Eye (tissue), 1 donor: ENCODE measurements around the gene COIL.
"Not testable (repeated sequence)": the region's sequence is repeated elsewhere in the genome, so short reads cannot be mapped to it uniquely, and the experiment has no call there.

ENCODE experiments used
- DNase-seq: peaks from one replicate; pipeline ENCODE4 v3.0.0-alpha.2; 2015

The COIL gene

GRCh38 chr17:56978441-56979090 lies 17.7 kb upstream of the COIL start:
- DNase-seq: no peak

- peak; percentile 88 for DNase-seq
These were observed 17.0 kb upstream of the COIL start, which contains the start of gene SCPEP1 for GRCh38 chr17:56977673-56978395. TSS of gene SCPEP1 (plus strand) at chr17:56978131. CDS start at chr17:56978160, 29 bp downstream.

- DNase-seq: peak; percentile 14
These were observed 16.2 kb upstream of the COIL start for GRCh38 chr17:56976941-56977608.

- no peak for DNase-seq
These were observed 14.8 kb upstream of the COIL start for GRCh38 chr17:56975656-56976055.

- no peak for DNase-seq
These were observed 13.2 kb upstream of the COIL start for GRCh38 chr17:56974055-56974454.

- no peak for DNase-seq
These were observed 12.7 kb upstream of the COIL start for GRCh38 chr17:56973520-56973919.

- no peak for DNase-seq
These were observed 11.4 kb upstream of the COIL start for GRCh38 chr17:56972111-56972730.

- no peak for DNase-seq
These were observed 10.1 kb upstream of the COIL start for GRCh38 chr17:56970974-56971373.

- DNase-seq: peak; percentile 80
These were observed 5.5 kb upstream of the COIL start for GRCh38 chr17:56966338-56966737.

- DNase-seq: not testable (repeated sequence)
These were observed 4.8 kb upstream of the COIL start for GRCh38 chr17:56965681-56966080.

GRCh38 chr17:56965241-56965640 lies 4.4 kb upstream of the COIL start:
- not testable (repeated sequence) for DNase-seq

GRCh38 chr17:56956992-56957391 lies 3.9 kb downstream of the COIL start:
- no peak for DNase-seq

- no peak for DNase-seq
These were observed 11.3 kb downstream of the COIL start for GRCh38 chr17:56949595-56949994.

- DNase-seq: no peak
These were observed 12.4 kb downstream of the COIL start for GRCh38 chr17:56948491-56948890.

- DNase-seq: no peak
These were observed 13.1 kb downstream of the COIL start for GRCh38 chr17:56947741-56948140.

GRCh38 chr17:56945938-56946505 lies 14.8 kb downstream of the COIL start:
- no peak for DNase-seq

- no peak for DNase-seq
These were observed 17.2 kb downstream of the COIL start for GRCh38 chr17:56943505-56944125.

- DNase-seq: peak; percentile 91
These were observed 20.9 kb downstream of the COIL start for GRCh38 chr17:56939869-56940484.

- not testable (repeated sequence) for DNase-seq
These were observed 22.6 kb downstream of the COIL start for GRCh38 chr17:56938206-56938605.

- DNase-seq: no peak
These were observed 23.2 kb downstream of the COIL start for GRCh38 chr17:56937687-56938086.

GRCh38 chr17:56936697-56937322 lies 24.0 kb downstream of the COIL start:
- DNase-seq: no peak

- no peak for DNase-seq
These were observed 25.4 kb downstream of the COIL start for GRCh38 chr17:56935461-56935860.
